C4-2B (cell line): ENCODE measurements around the gene FLT4.

Source experiments
- H3K27ac ChIP-seq: fragments of 450-650 bp; 2 replicates; pipeline ENCODE4 v1.5.1; 2017
- CTCF ChIP-seq: fragments of 450-650 bp; conservative IDR thresholded peaks from 2 replicates; pipeline ENCODE4 v1.5.1; 2017; ENCODE audit warnings: mild to moderate bottlenecking
- ZFX ChIP-seq: fragments of 450-650 bp; IDR thresholded peaks from 2 replicates; pipeline ENCODE4 v1.6.1; 2017

Gene FLT4

GRCh38 chr5:180649297-180650039 lies at the start of gene FLT4:
TSS of gene FLT4 (minus strand) at chr5:180649600. CDS start at chr5:180649545, 55 bp downstream.
- TF ChIP-seq CTCF = no peak
- no peak for TF ChIP-seq ZFX
- H3K27ac ChIP-seq = no peak within 1 kb of the TSS

GRCh38 chr5:180699042-180699441 lies 49.6 kb upstream of the FLT4 start:
- no peak overlapping the region for H3K27ac ChIP-seq
- TF ChIP-seq ZFX = no peak
- no peak for TF ChIP-seq CTCF

DNA sequence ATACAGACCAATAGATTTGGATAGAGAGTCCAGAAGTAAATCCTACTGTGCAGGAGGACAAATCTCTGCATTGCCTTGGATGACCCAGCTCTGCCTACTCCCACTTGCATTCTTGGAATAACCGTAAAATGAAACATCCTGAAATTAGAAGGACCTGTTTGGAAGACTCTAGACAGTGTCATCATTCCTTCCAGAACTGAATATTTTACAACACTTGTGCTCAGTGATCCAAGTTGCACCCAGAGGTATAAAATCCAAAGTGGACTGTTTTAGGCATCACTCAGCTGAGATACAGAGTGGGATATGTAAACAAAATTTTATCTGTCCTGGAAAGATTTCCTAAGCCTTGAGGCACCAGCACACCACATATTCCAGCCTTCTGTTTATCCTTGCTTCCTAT lies 46.7 kb upstream of the FLT4 start:
- TF ChIP-seq CTCF (no peak), ZFX (no peak)
- H3K27ac ChIP-seq = no peak overlapping the region

DNA sequence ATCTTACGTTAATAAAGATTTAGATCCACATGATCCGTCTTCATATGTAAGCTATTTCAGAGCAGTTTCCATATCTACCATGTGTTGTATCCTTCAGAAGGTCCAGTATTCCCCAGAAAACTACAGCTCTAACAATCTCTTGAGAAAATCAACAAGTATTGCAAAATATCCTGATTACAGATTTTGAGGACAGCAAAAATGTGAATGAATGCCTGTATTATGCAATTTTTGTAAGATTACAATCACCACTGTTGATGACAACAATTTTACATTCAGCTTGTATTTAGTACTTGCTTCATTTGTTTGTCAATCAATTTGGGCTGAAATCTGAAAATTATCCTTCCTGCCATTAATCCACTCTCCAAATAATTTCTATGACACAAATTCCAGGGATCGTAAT lies 43.0 kb upstream of the FLT4 start:
- no peak for TF ChIP-seq CTCF
- no peak for TF ChIP-seq ZFX
- no peak overlapping the region for H3K27ac ChIP-seq

GRCh38 chr5:180691046-180691445 lies 41.6 kb upstream of the FLT4 start:
- TF ChIP-seq ZFX (no peak), CTCF (no peak)
- no peak overlapping the region for H3K27ac ChIP-seq

DNA sequence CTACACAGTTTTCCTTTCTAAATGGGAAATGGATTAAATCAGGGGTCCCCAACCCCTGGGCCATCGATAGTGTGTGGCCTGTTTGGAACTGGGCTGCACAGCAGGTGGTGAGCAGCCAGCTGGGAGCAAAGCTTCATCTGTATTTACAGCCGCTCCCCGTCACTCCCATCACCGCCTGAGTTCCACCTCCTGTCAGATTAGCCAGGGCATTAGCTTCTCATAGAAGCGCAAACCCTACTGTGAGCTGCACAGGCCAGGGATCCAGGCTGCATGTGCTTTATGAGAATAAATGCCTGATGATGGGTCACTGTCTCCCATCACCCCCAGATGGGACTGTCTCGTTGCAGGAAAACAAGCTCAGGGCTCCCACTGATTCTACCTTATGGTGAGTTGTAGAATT lies 41.2 kb upstream of the FLT4 start:
- no peak overlapping the region for H3K27ac ChIP-seq
- TF ChIP-seq ZFX = no peak
- TF ChIP-seq CTCF = no peak

- no peak for TF ChIP-seq ZFX
- no peak for TF ChIP-seq CTCF
- no peak overlapping the region for H3K27ac ChIP-seq
These were observed 40.4 kb upstream of the FLT4 start for GRCh38 chr5:180689775-180690174.
